ENCODE measurements around the gene KIFC3.
"Not testable (repeated sequence)": the region's sequence is repeated elsewhere in the genome, so short reads cannot be mapped to it uniquely, and the experiment has no call there.

KIFC3 gene

DNA sequence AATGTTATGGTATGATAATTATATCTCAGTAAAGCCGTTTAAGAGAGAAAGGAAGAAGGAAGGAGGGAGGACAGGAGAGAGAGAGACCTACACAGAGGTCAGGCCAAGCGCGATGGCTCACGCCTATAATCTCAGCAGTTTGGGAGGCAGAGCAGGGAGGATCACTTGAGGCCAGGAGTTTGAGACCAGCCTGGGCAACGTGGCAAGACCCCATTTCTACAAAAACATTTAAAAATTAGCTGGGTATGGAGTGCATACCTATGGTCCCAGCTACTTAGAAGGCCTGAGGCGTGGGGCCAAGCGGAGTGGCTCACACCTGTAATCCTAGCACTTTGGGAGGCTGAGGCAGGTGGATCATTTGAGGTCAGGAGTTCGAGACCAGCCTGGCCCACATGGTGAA lies 9.0 kb upstream of the KIFC3 start:
- H3K36me3 ChIP-seq (ENCODE audit: insufficient read depth, low read length); H3K79me2 ChIP-seq (ENCODE audit: control insufficient read depth, insufficient read depth, low read length, unreplicated experiment); H2AFZ ChIP-seq (ENCODE audit: low read length, unreplicated experiment); H3K27me3 ChIP-seq (ENCODE audit: insufficient read depth, low read length); H3K4me3 ChIP-seq (ENCODE audit: low read depth, low read length); H3K27ac ChIP-seq (ENCODE audit: low read depth, low read length): not testable (repeated sequence)
- peaks cover 37% of the 10 kb centered on the region for H3K4me1 ChIP-seq (ENCODE audit: control insufficient read depth, insufficient read depth, low read length, unreplicated experiment)

DNA sequence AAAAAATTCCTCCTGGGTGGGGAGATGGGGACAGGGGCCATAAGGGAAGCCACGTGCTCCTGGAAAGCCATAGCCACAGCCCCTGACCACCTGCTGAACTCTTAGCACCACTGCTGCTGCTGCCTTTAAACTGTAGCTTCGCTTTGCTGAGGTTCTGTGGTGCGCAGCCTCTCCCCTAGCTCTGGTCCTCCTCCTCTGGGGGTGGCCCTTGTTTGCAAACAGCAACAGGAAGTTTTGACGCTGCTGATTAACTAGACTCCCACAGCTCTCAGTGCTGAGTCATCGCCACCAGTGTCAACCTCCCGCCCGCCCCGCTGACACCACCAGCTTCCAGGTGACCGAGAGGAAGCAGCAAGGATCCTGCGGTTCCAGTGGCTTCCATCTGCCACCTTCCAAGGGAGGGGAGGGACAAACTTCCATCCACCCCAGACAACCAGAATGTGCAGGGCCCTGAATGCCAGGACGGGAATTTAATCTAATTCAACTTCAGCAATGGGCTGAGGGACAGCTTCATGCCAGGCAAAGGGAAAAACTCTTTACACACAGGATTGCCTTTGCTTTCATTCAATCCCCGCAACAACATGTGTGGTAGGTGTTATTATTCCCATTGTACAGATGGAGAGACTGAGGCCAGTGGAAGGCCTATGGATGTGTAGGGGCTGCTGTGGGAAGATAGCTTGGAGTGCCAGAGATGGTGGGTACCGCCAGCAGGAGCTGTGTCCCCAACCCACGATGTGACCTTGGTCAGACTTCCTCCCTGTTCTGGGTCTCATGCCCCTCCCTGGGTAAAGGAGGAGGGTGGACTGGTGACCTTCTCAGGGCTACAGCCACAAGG lies 8.1 kb upstream of the KIFC3 start:
- Histone ChIP-seq H3K36me3 (ENCODE audit: insufficient read depth, low read length) (no peaks in the 10 kb centered on the region), H3K27ac (ENCODE audit: low read depth, low read length) (no peak overlapping the region), H3K4me1 (ENCODE audit: control insufficient read depth, insufficient read depth, low read length, unreplicated experiment) (peaks cover 29% of the 10 kb centered on the region), H3K79me2 (ENCODE audit: control insufficient read depth, insufficient read depth, low read length, unreplicated experiment) (no peaks in the 10 kb centered on the region), H3K4me3 (ENCODE audit: low read depth, low read length) (no peak overlapping the region), H2AFZ (ENCODE audit: low read length, unreplicated experiment) (no peak overlapping the region), H3K27me3 (ENCODE audit: insufficient read depth, low read length) (no peaks in the 10 kb centered on the region)

DNA sequence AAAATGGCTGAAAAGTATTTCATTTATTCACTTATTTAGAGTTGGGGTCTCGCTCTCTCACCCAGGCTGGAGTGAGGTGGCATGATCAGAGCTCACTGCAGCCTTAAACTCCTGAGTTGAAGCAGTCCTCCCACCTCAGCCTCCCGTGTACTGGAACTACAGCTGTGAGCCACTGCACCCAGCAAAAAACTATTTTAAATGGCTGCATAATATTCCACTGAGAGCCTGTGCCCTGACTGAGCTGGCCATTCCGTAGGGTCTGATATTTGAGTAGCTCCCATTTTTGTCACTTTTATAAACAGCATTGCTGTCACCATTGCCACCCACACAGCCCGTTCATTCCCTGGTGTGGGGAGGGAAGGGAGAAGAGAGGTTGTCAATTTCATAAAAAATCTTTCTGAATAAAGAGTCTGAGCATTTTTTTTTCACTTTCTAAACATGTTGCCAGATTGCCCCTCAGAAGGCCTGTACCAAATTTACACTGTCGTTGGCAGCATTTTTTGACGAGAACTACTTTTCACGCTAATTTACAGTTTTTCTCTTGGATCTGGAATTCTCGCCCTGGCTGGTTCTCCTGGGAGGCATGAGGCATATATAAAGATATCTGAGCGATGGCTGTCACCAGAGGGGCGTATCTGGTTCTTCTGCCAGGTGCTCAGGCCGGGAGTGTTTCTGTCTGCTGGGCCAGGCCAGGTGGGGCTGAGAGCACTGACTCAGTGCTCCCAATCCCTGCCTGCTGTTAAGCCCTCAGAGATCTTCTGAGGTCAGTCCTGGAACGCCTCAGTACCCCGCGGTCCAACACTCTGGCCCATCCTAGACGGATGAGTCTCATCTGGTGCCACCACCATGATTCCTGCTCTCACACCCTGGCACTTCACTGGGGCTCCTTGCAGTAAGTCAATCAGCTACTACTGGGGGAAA lies 7.2 kb upstream of the KIFC3 start:
- Histone ChIP-seq H3K27ac (ENCODE audit: low read depth, low read length) (no peak overlapping the region), H2AFZ (ENCODE audit: low read length, unreplicated experiment) (no peak overlapping the region), H3K4me1 (ENCODE audit: control insufficient read depth, insufficient read depth, low read length, unreplicated experiment) (peaks cover 27% of the 10 kb centered on the region), H3K27me3 (ENCODE audit: insufficient read depth, low read length) (no peaks in the 10 kb centered on the region), H3K79me2 (ENCODE audit: control insufficient read depth, insufficient read depth, low read length, unreplicated experiment) (no peaks in the 10 kb centered on the region), H3K36me3 (ENCODE audit: insufficient read depth, low read length) (no peaks in the 10 kb centered on the region), H3K4me3 (ENCODE audit: low read depth, low read length) (no peak overlapping the region)

- Histone ChIP-seq H3K4me1 (ENCODE audit: control insufficient read depth, insufficient read depth, low read length, unreplicated experiment) (peaks cover 28% of the 10 kb centered on the region), H3K27ac (ENCODE audit: low read depth, low read length) (no peak overlapping the region), H3K4me3 (ENCODE audit: low read depth, low read length) (peak overlapping the region; percentile 55), H3K79me2 (ENCODE audit: control insufficient read depth, insufficient read depth, low read length, unreplicated experiment) (no peaks in the 10 kb centered on the region), H2AFZ (ENCODE audit: low read length, unreplicated experiment) (peak overlapping the region; percentile 11), H3K27me3 (ENCODE audit: insufficient read depth, low read length) (no peaks in the 10 kb centered on the region), H3K36me3 (ENCODE audit: insufficient read depth, low read length) (no peaks in the 10 kb centered on the region)
Observed at GRCh38 chr16:57808589-57809228, 6.4 kb upstream of the KIFC3 start.

GRCh38 chr16:57807968-57808528 lies 5.8 kb upstream of the KIFC3 start:
- H3K36me3 ChIP-seq (ENCODE audit: insufficient read depth, low read length) = no peaks in the 10 kb centered on the region
- peak overlapping the region; percentile 55 for H3K4me3 ChIP-seq (ENCODE audit: low read depth, low read length)
- peaks cover 35% of the 10 kb centered on the region for H3K4me1 ChIP-seq (ENCODE audit: control insufficient read depth, insufficient read depth, low read length, unreplicated experiment)
- H3K27me3 ChIP-seq (ENCODE audit: insufficient read depth, low read length) = no peaks in the 10 kb centered on the region
- no peaks in the 10 kb centered on the region for H3K79me2 ChIP-seq (ENCODE audit: control insufficient read depth, insufficient read depth, low read length, unreplicated experiment)
- peak overlapping the region; percentile 57 for H3K27ac ChIP-seq (ENCODE audit: low read depth, low read length)
- H2AFZ ChIP-seq (ENCODE audit: low read length, unreplicated experiment) = peak overlapping the region; percentile 11

- no peaks in the 10 kb centered on the region for H3K27me3 ChIP-seq (ENCODE audit: insufficient read depth, low read length)
- H3K4me3 ChIP-seq (ENCODE audit: low read depth, low read length) = no peak overlapping the region
- no peaks in the 10 kb centered on the region for H3K36me3 ChIP-seq (ENCODE audit: insufficient read depth, low read length)
- no peaks in the 10 kb centered on the region for H3K79me2 ChIP-seq (ENCODE audit: control insufficient read depth, insufficient read depth, low read length, unreplicated experiment)
- peak overlapping the region; percentile 57 for H3K27ac ChIP-seq (ENCODE audit: low read depth, low read length)
- H2AFZ ChIP-seq (ENCODE audit: low read length, unreplicated experiment) = no peak overlapping the region
- H3K4me1 ChIP-seq (ENCODE audit: control insufficient read depth, insufficient read depth, low read length, unreplicated experiment) = peaks cover 40% of the 10 kb centered on the region
Observed at GRCh38 chr16:57807252-57807967, 5.1 kb upstream of the KIFC3 start.

DNA sequence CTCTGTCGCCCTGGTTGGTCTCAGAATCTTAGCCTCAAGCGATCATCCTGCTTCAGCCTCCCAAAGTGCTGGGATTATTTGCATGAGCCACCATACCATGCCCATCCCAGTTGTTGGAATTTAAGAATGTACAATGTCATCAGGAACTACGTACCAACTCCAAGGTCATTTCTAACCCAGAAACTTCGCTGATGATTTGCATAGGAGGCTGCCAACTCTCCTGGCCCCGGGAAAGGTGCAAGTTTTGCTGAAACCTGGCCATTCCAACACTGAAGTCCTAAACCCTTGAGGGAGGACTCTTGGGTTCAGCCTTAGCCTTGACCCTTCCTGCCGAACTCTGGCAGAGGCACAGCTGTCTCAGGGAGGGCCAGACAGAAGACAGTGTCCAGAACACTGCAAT lies 2.9 kb upstream of the KIFC3 start:
- Histone ChIP-seq H3K36me3 (ENCODE audit: insufficient read depth, low read length) (no peaks in the 10 kb centered on the region), H3K27ac (ENCODE audit: low read depth, low read length) (no peak overlapping the region), H3K4me3 (ENCODE audit: low read depth, low read length) (no peak overlapping the region), H3K79me2 (ENCODE audit: control insufficient read depth, insufficient read depth, low read length, unreplicated experiment) (peaks cover 12% of the 10 kb centered on the region), H3K27me3 (ENCODE audit: insufficient read depth, low read length) (no peaks in the 10 kb centered on the region), H3K4me1 (ENCODE audit: control insufficient read depth, insufficient read depth, low read length, unreplicated experiment) (peaks cover 47% of the 10 kb centered on the region), H2AFZ (ENCODE audit: low read length, unreplicated experiment) (no peak overlapping the region)

DNA sequence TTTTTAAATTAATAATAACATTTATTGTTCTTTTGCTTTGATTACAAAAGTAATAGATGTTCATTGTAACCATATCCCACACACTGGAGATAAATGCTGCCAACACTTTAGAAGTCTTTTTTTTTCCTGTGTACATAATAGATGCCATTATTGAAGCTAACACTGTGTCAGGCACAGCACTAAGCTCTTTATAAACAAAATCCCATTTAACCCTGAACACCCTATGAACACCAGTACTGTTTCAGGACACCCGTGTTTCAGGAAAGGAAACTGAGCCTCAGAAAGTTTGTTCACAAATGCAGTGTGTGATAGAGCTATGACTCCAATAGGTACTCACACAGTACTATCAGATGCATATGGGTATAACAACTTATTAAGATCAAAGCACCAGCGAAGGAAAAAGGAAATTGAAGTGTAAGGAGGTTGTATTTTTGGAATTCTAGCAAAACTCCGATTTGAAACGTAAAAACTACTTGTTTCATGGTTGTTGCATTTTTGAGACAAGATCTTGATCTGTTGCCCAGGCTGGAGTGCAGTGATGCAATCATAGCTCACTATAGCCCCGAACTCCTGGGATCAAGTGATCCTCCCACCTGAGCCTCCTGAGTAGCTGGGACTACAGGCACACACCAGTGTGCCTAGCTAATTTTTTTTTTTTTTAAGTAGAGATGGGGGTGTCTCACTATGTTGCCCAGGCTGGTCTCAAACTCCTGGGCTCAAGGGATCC lies 2.0 kb upstream of the KIFC3 start:
- Histone ChIP-seq H3K4me1 (ENCODE audit: control insufficient read depth, insufficient read depth, low read length, unreplicated experiment) (peaks cover 45% of the 10 kb centered on the region), H3K27ac (ENCODE audit: low read depth, low read length) (no peak overlapping the region), H3K36me3 (ENCODE audit: insufficient read depth, low read length) (no peaks in the 10 kb centered on the region), H3K27me3 (ENCODE audit: insufficient read depth, low read length) (no peaks in the 10 kb centered on the region), H3K4me3 (ENCODE audit: low read depth, low read length) (no peak overlapping the region), H2AFZ (ENCODE audit: low read length, unreplicated experiment) (no peak overlapping the region), H3K79me2 (ENCODE audit: control insufficient read depth, insufficient read depth, low read length, unreplicated experiment) (peaks cover 20% of the 10 kb centered on the region)

DNA sequence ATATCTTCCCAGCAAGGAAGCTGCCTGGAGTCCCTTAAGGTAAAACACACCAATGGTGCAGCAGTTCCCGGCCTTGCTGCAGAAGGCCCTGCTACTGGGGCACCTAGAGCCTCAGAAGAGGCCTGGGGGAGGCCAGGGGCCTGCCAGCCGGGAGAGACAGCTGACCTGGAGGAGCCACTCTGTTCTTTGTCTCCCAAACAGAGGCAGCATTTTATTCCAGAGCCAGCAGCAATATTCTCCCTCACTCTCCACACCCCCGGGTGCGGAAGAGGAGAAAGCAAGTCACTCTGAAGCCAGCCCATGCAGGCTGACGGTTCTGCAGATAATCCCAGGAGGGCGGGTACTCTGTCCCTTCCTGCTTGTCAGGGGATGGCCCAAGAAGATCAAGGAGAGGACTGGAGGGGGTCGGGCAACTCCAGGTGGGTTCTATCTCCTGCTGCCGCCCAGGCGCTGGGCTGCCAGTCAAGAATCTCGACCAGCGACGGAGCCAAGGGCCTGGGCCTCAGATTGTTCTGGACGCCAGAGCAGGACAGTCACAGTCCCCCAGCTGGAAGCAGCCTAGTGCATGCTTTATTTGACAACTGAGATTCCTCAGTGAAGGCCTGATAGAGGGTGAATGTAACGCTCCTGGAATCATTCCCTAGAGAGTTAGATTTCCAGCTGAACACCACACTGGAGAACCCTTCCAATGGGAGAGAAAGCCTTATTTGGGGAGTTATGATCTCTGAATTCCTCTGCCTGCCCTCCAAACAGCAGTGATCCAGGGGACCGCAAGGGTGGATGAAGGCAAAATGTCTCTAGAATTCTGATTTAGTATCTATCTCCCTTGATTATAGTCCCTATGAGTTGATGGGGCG lies 1.1 kb upstream of the KIFC3 start:
- no peak overlapping the region for H3K27ac ChIP-seq (ENCODE audit: low read depth, low read length)
- peaks cover 43% of the 10 kb centered on the region for H3K4me1 ChIP-seq (ENCODE audit: control insufficient read depth, insufficient read depth, low read length, unreplicated experiment)
- no peaks in the 10 kb centered on the region for H3K36me3 ChIP-seq (ENCODE audit: insufficient read depth, low read length)
- no peaks in the 10 kb centered on the region for H3K27me3 ChIP-seq (ENCODE audit: insufficient read depth, low read length)
- H2AFZ ChIP-seq (ENCODE audit: low read length, unreplicated experiment) = no peak overlapping the region
- H3K79me2 ChIP-seq (ENCODE audit: control insufficient read depth, insufficient read depth, low read length, unreplicated experiment) = peaks cover 29% of the 10 kb centered on the region
- H3K4me3 ChIP-seq (ENCODE audit: low read depth, low read length) = no peak overlapping the region

All from ACC112 (cell line).